ENCODE results near the gene SP8. TPM values are rescaled to one million over a fixed set of nuclear protein-coding genes. Genes with fewer than 3 reads are reported as not detected.

The SP8 gene
- polyA plus RNA-seq, 3 donors: not detected

GRCh38 chr7:20787660-20788419, 1.2 kb upstream of the SP8 start:
- Histone ChIP-seq H3K4me1 (ENCODE audit: control insufficient read depth in 1 of 2, insufficient read depth in 2 of 2, low read length in 2 of 2) (peaks cover 29 to 40% of the 10 kb centered on the region in 2 donors), H3K79me2 (ENCODE audit: insufficient read depth, low read length) (no peaks in the 10 kb centered on the region), H3K4me2 (replicated peaks; ENCODE audit: extremely low read depth, low read length, poor library complexity, severe bottlenecking) (no peak overlapping the region), H3K27me3 (ENCODE audit: control insufficient read depth in 2 of 2, insufficient read depth in 2 of 2, low read length in 2 of 2) (peaks cover 92 to 97% of the 10 kb centered on the region in 2 donors), H3K36me3 (replicated peaks in 1 of 2; ENCODE audit: control insufficient read depth in 1 of 2, insufficient read depth in 2 of 2, low read length in 2 of 2) (no peaks in the 10 kb centered on the region), H3K9me3 (replicated peaks in 1 of 2; ENCODE audit: control insufficient read depth in 1 of 2, insufficient read depth in 1 of 2, low read length in 2 of 2) (peaks cover 0 to 52% of the 10 kb centered on the region in 2 donors), H2AFZ (ENCODE audit: insufficient read depth, low read depth, low read length, poor library complexity, severe bottlenecking) (no peak overlapping the region), H4K20me1 (ENCODE audit: insufficient read depth, low read length) (no peaks in the 10 kb centered on the region), H3K9ac (ENCODE audit: insufficient read depth, low read length, poor library complexity, severe bottlenecking) (no peak overlapping the region), H3K27ac (ENCODE audit: low read depth in 1 of 2, low read length in 2 of 2) (no peak overlapping the region), H3K4me3 (replicated peaks in 1 of 3; ENCODE audit: low read depth in 2 of 3, low read length in 3 of 3) (no peak overlapping the region)
- DNase-seq: no peak
- H3K27me3 Mint-ChIP-seq (ENCODE audit: low read depth in 3 of 3): peaks cover 85 to 99% (median 93%) of the 10 kb centered on the region in 3 donors
- H3K4me3 Mint-ChIP-seq: peak overlapping the region in 1 of 2 donors; percentile 91
- peaks cover 38% of the 10 kb centered on the region for H3K4me1 Mint-ChIP-seq
- H3K36me3 Mint-ChIP-seq: peaks cover 9 to 12% of the 10 kb centered on the region in 2 donors
- 10% methylated on average over 2 of the region's 21 CpGs for WGBS (ENCODE audit: insufficient coverage)
- no peak for TF ChIP-seq CTCF (IDR thresholded peaks at IDR 0.05)
- no peak overlapping the region for H3K27ac Mint-ChIP-seq
- intact Hi-C loops (cut with micrococcal nuclease): loop anchor here in 1 of 2 donors (10.0 kb wide), 1 partner anchor 717 kb away; no protein-coding TSS in a partner anchor
- H3K9me3 Mint-ChIP-seq: peaks cover 4 to 39% (median 31%) of the 10 kb centered on the region in 7 donors

- Histone ChIP-seq H3K4me1 (ENCODE audit: control insufficient read depth in 1 of 2, insufficient read depth in 2 of 2, low read length in 2 of 2) (peaks cover 29 to 40% of the 10 kb centered on the region in 2 donors), H3K36me3 (replicated peaks in 1 of 2; ENCODE audit: control insufficient read depth in 1 of 2, insufficient read depth in 2 of 2, low read length in 2 of 2) (no peaks in the 10 kb centered on the region), H3K9me3 (replicated peaks in 1 of 2; ENCODE audit: control insufficient read depth in 1 of 2, insufficient read depth in 1 of 2, low read length in 2 of 2) (peaks cover 0 to 42% of the 10 kb centered on the region in 2 donors), H4K20me1 (ENCODE audit: insufficient read depth, low read length) (no peaks in the 10 kb centered on the region), H3K4me2 (replicated peaks; ENCODE audit: extremely low read depth, low read length, poor library complexity, severe bottlenecking) (peak overlapping the region; percentile 75), H3K27ac (ENCODE audit: low read depth in 1 of 2, low read length in 2 of 2) (no peak overlapping the region), H3K4me3 (replicated peaks in 1 of 3; ENCODE audit: low read depth in 2 of 3, low read length in 3 of 3) (peak overlapping the region; percentile 4 to 73 (median 17)), H3K27me3 (ENCODE audit: control insufficient read depth in 2 of 2, insufficient read depth in 2 of 2, low read length in 2 of 2) (peaks cover 91 to 97% of the 10 kb centered on the region in 2 donors), H3K79me2 (ENCODE audit: insufficient read depth, low read length) (no peaks in the 10 kb centered on the region), H2AFZ (ENCODE audit: insufficient read depth, low read depth, low read length, poor library complexity, severe bottlenecking) (peak overlapping the region; percentile 17), H3K9ac (ENCODE audit: insufficient read depth, low read length, poor library complexity, severe bottlenecking) (no peak overlapping the region)
- Mint-ChIP-seq H3K4me3 (peak overlapping the region; percentile 77 to 91), H3K9me3 (peaks cover 4 to 37% (median 27%) of the 10 kb centered on the region in 7 donors), H3K27me3 (ENCODE audit: low read depth in 3 of 3) (peaks cover 85 to 98% (median 92%) of the 10 kb centered on the region in 3 donors), H3K27ac (no peak overlapping the region), H3K4me1 (peaks cover 38% of the 10 kb centered on the region), H3K36me3 (peaks cover 9 to 12% of the 10 kb centered on the region in 2 donors)
- 0% methylated on average over 5 of the region's 14 CpGs for WGBS (ENCODE audit: insufficient coverage)
- intact Hi-C loops (cut with micrococcal nuclease): loop anchor here in 1 of 2 donors (10.0 kb wide), 1 partner anchor 718 kb away; no protein-coding TSS in a partner anchor
- TF ChIP-seq CTCF (IDR thresholded peaks at IDR 0.05): no peak
- no peak for DNase-seq
Measured at GRCh38 chr7:20786421-20786778, 286 bp downstream of the SP8 start.
